PC-3 (cell line): Measurements from ENCODE around the gene NUP50.

ENCODE experiments used
- EZH2 ChIP-seq: fragments of 300-600 bp; sonication (generic); IDR thresholded peaks from one replicate; pipeline ENCODE4 v1.6.1; 2017; ENCODE audit warnings: antibody characterized with exemption, mild to moderate bottlenecking, low read length; ENCODE audit not compliant: unreplicated experiment
- EZH2phosphoT487 ChIP-seq: fragments of 300-600 bp; sonication (generic); IDR thresholded peaks from 2 replicates; pipeline ENCODE4 v1.6.1; 2018; ENCODE audit warnings: mild to moderate bottlenecking, antibody characterized with exemption, low read length, borderline replicate concordance
- TF ChIP-seq, protein P1 (sequence below): fragments of 300-600 bp; sonication (generic); conservative IDR thresholded peaks from 2 replicates; pipeline ENCODE4 v1.5.1; 2017; ENCODE audit warnings: antibody characterized with exemption, low read depth, mild to moderate bottlenecking, low read length

DNA sequence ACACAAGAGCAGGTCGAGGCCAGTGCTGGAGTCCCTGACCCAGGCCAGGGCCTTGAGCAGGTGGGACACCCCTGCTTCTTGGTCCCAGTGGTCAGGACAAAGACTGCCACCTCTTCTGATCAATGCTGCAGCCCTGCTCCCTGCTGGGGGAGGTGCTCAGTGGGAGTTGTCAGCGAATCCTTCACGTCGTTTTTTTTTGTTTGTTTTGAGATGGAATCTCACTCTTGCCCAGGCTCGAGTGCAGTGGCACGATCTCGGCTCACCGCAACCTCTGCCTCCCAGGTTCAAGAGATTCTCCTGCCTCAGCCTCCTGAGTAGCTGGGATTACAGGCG lies 34.7 kb downstream of the NUP50 start:
- TF ChIP-seq, protein P1, sequence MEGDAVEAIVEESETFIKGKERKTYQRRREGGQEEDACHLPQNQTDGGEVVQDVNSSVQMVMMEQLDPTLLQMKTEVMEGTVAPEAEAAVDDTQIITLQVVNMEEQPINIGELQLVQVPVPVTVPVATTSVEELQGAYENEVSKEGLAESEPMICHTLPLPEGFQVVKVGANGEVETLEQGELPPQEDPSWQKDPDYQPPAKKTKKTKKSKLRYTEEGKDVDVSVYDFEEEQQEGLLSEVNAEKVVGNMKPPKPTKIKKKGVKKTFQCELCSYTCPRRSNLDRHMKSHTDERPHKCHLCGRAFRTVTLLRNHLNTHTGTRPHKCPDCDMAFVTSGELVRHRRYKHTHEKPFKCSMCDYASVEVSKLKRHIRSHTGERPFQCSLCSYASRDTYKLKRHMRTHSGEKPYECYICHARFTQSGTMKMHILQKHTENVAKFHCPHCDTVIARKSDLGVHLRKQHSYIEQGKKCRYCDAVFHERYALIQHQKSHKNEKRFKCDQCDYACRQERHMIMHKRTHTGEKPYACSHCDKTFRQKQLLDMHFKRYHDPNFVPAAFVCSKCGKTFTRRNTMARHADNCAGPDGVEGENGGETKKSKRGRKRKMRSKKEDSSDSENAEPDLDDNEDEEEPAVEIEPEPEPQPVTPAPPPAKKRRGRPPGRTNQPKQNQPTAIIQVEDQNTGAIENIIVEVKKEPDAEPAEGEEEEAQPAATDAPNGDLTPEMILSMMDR = no peak
- TF ChIP-seq EZH2 (no peak), EZH2phosphoT487 (no peak)
